Measurements from ENCODE around the gene ROM1.
"Not testable (repeated sequence)": the region's sequence is repeated elsewhere in the genome, so short reads cannot be mapped to it uniquely, and the experiment has no call there.

ROM1 gene

GRCh38 chr11:62585356-62585755 is 27.7 kb upstream of the ROM1 start:
- not testable (repeated sequence) for DNase-seq (ENCODE audit: low read depth)

GRCh38 chr11:62588966-62589637 is 24.0 kb upstream of the ROM1 start:
- DNase-seq (ENCODE audit: low read depth) = no peak

DNA sequence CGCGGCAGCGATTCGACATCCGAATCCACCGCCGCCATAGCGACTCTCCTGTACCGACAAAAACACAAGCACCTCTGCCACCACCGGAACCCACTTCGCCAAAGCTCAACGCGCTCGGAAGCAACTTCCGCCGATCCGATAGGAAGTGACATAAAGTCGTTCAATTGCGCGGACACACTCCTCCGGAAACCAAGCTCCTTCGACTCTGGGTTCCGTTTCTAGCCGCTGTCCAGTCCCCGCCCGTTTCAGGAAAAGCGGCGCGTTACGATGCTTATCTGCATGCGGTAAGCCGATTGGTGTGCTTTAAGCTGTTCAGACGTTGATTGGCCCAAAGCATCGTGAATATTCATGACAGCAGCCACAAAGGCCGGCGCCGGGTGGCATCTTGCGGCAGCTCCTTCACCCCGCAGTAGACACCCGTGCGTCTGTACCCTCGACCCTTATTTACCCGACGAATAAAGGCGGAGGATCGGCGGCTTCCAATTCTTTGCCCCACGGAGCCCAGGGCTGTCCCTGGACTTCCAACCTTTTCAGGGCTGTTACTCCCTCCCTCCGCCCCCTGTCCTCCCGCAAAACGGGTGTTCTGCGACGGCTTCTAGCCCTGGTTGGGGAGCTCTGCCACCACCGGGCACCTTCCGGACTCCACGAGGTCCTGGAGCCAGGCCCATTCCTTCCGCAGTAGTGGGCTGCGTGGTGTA is 21.5 kb upstream of the ROM1 start, which contains the start of gene TUT1:
Gene TUT1 (minus strand): TSS at position 76 of the 698 bp plus-strand sequence. CDS start 38 bp downstream, at position 38.
- DNase-seq (ENCODE audit: low read depth) = peak; percentile 95

- no peak for DNase-seq (ENCODE audit: low read depth)
These were observed 20.8 kb upstream of the ROM1 start for GRCh38 chr11:62592146-62592815.

DNA sequence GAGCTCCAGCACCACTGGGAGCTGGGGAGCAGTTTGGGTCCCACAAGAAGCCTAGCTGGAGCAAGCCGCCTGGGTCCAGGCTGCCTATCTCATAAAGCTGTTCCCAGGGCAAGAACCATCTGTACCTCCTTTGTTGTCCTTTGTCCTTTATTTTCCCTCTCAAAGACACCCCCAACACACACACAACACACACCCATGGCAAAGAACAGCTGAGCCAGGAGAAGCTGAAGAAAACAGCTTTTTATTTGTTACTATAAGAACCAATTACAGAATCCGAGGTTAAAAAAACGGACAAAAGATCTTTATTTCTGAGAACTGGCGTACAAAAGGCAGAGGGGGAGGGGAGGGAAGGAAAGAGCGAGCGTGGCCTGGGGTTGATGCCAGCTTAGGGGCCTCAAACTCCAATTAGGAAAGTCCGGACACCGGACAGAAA is 20.1 kb upstream of the ROM1 start:
- no peak for DNase-seq (ENCODE audit: low read depth)

DNA sequence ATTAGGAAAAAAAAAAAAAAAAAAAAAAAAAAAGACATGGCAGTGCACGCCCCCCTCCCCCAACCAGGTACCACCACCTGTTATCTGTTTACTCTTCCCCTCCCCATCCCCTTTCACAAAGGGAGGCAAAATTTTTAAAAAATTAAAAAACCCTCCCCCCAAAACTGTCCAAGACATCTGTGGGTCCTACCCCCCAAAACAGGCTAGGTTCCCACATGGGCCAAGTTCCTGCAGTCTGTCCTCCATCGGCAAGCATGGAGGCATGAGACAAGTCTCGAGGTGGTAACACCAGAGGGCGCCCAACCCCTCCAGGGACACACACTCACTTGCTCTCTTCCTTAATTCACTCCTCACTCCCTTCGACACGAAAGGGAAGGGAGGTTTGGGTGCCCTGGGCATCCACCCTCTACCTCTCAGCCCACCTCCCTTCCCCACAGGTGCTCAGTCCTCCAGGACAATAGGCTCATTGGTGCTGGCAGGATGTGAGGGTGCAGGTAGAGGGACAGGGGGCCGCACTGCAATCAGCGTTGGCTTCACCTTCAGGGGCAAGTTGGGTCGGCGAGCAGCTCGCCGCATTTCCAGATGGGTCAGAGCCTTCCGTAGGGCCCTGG is 19.5 kb upstream of the ROM1 start:
- DNase-seq (ENCODE audit: low read depth) = peak; percentile 71

DNA sequence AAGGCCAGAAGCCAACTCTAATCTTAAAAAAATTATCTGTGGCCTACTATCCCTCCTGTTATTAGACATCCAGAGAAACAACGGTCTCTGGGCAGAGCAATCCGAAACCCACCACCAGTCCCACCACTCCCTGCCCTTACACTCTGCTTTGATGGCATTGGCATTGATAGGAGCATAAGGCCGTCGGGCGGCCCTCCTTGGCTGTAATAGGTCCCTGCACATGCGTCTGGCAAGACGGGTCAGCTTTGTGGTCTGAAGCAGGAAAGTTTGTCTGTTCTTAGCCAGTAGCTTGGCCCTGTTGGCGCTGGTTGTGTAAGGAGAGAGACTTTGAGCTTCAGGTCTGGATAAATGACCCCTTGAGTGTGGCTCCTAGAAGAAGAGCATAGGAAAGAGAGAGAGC is 17.9 kb upstream of the ROM1 start:
- DNase-seq (ENCODE audit: low read depth) = no peak

- peak; percentile 95 for DNase-seq (ENCODE audit: low read depth)
These were observed 13.9 kb upstream of the ROM1 start for GRCh38 chr11:62599069-62599696.

DNA sequence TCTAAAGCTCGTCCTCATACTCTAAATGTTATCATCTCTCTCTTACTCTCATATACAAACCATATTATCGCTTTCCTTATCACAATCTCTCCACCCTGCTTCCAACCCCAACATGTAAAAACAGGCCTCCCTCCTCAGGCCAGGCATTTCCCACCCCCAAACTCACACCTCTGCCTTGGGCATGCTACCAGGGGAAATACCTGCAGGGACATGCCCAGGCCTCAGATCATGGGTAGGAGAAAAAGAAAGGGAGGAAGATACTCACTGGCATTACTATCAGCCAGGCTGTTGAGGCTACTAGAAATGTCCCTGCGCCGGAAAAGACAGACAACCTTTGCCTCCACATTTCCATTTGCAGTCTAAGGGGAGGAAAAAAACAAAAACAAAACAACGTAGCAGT is 13.2 kb upstream of the ROM1 start:
- DNase-seq (ENCODE audit: low read depth) = no peak

DNA sequence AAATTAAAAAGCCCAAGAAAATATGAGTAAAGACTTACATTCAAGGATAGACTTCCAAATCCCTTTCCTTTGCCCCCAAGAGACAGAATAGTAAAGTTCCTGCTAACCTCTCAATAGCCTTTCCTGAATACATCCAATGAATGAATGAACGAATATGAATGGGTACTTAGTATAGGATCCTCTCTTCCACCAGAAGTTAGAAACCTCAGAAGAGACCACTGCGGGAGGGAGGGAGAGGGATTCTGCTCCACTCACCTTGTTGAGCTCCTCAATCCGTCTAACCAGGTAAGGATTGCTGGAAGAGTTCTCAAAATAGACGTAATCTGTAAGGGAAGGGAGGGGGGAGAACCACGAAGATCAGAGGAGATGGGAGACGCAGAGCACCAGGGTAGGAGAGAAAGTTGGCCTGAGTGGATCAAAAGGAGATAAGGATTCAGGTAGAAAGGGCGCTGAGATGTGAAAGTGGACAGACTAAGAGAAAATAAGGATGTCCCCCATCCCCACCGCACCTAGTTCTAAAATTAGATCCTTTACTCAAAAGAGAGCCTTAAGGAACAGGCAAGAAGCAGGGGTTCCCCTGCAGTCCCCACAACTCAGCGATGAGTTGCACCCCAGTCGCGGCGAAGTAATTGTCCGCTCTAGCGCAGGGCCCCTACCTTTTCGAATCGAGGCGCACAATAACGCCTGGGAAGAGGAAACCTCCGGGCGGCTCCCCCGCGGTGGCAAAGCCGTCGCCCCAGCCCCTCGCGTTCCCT is 12.5 kb upstream of the ROM1 start:
- DNase-seq (ENCODE audit: low read depth) = peak; percentile 16

- no peak for DNase-seq (ENCODE audit: low read depth)
These were observed 12.0 kb upstream of the ROM1 start for GRCh38 chr11:62601122-62601371.

GRCh38 chr11:62601372-62602140 is 11.5 kb upstream of the ROM1 start, which contains the start of gene MTA2:
MTA2 (minus strand) TSS chr11:62601865; CDS start chr11:62601450, 415 bp downstream.
- peak; percentile 98 for DNase-seq (ENCODE audit: low read depth)

GRCh38 chr11:62602141-62603071 is 10.7 kb upstream of the ROM1 start:
- no peak for DNase-seq (ENCODE audit: low read depth)

DNA sequence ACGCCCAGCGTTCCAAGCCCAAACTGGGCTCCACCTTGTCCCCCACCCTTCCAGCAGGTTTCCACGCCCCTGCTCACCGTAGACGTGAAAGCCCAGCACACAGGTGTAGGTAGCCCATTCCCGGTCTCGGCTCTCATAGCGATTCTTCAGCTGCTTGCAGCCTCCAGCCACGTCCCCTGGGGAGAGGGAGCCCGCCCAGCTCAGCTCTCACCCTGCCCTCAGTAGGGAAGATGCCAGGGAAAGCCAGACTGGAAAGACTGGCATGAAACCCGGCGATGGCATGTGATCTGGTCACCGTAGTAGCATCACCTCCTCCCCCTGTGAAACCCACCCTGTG is 10.0 kb upstream of the ROM1 start:
- no peak for DNase-seq (ENCODE audit: low read depth)

DNA sequence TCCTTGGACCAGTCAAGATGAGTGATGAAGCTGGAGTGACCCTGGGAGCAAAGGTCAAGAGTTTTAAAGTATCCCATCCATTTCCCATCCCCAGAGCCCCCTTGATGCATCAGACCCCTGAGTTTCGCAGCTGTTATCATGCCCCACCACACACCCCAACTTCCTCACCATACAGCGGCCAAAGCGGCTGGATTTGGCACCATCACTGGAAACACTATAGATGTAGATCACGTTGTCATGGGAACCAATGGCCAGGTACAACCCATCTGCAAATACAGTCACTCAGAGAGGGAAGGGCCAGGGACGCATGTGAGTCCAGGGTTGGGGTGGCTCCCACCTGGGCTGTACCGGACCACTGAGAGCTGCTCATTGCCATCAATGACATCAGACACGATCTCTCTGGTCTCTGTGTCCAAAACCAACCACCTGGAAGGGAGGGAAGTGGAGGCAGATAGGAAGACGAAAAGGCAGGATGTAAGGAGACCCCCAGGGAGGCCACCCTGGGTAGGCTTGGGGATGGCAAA is 9.2 kb upstream of the ROM1 start:
- no peak for DNase-seq (ENCODE audit: low read depth)

- no peak for DNase-seq (ENCODE audit: low read depth)
These were observed 8.5 kb upstream of the ROM1 start for GRCh38 chr11:62604460-62605120.

- DNase-seq (ENCODE audit: low read depth) = no peak
These were observed 7.6 kb upstream of the ROM1 start for GRCh38 chr11:62605467-62605866.

- DNase-seq (ENCODE audit: low read depth) = no peak
These were observed 7.2 kb upstream of the ROM1 start for GRCh38 chr11:62605902-62606301.

DNA sequence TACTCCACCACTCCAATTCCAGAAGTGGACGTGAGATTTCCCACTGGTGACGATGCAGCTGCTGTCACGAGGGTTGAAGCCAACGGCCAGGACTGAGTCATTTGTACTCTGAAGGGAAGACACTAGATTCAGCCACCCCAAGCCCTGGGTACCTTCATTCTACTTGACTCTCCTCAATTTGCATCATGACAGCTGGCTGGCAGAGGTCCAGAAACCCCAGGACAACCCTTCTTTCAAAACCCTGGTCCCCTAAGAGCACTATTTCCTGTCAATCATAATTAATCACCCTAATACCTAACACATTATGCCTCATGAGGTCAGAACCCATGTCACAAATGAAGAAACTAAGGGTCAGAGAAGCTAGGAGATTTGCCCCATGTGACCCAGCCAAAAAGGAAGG is 5.3 kb upstream of the ROM1 start:
- DNase-seq (ENCODE audit: low read depth) = no peak

Data from T follicular helper cell (primary cell).